PC-9 (cell line): ENCODE measurements around the gene DNAJB8.

Experiments used
- CTCF ChIP-seq: fragments of 200-600 bp; sonication (generic); conservative IDR thresholded peaks from 2 replicates; pipeline ENCODE4 v1.6.1; 2017; ENCODE audit warnings: mixed run types, antibody characterized with exemption, mild to moderate bottlenecking, moderate library complexity
- EZH2 ChIP-seq: fragments of 200-600 bp; sonication (generic); IDR thresholded peaks from 2 replicates; pipeline ENCODE4 v1.8.0; 2017; ENCODE audit warnings: antibody characterized with exemption, low read depth

GRCh38 chr3:128457937-128458336, 8.8 kb downstream of the DNAJB8 start:
- TF ChIP-seq CTCF (no peak), EZH2 (no peak)
